CD14-positive monocyte (primary cell): Measurements from ENCODE around the gene OR4D6. TPM values are rescaled to one million over a fixed set of nuclear protein-coding genes. Genes with fewer than 3 reads are reported as not detected.

Experiments used
- DNase-seq, 3 donors: peaks; one replicate each; pipeline ENCODE4 v3.0.0-alpha.2; 2011 to 2022
- H2AFZ ChIP-seq: 2 replicates; pipeline ENCODE4 v1.6.0; 2012; ENCODE audit warnings: mild to moderate bottlenecking, low read depth, low read length, inconsistent platforms; ENCODE audit not compliant: insufficient read depth, poor library complexity, severe bottlenecking
- H3K27ac ChIP-seq, 2 donors: 1 replicate in 1 of 2; 2 replicates in 1 of 2; pipeline ENCODE4 v1.5.1; 2012 to 2013; ENCODE audit warnings: low read length in 2 of 2, control low read depth in 1 of 2, inconsistent platforms in 1 of 2, low read depth in 1 of 2, mild to moderate bottlenecking in 1 of 2
- H3K27me3 ChIP-seq, 2 donors: one replicate each; pipeline versions ENCODE4 v1.6.0 to v1.6.1; 2011 to 2013; ENCODE audit warnings: low read length in 2 of 2; ENCODE audit not compliant: control insufficient read depth in 2 of 2, insufficient read depth in 2 of 2
- H3K36me3 ChIP-seq, 2 donors: replicated peaks in 1 of 2; 1 replicate in 1 of 2; 2 replicates in 1 of 2; pipeline versions ENCODE4 v1.5.1 to v1.6.1; 2012 to 2013; ENCODE audit warnings: low read length in 2 of 2, control low read depth in 1 of 2, inconsistent platforms in 1 of 2, mild to moderate bottlenecking in 1 of 2; ENCODE audit not compliant: insufficient read depth in 2 of 2, control insufficient read depth in 1 of 2
- H3K4me1 ChIP-seq, 2 donors: 1 replicate in 1 of 2; 2 replicates in 1 of 2; pipeline versions ENCODE4 v1.5.1 to v1.6.1; 2012 to 2013; ENCODE audit warnings: low read length in 2 of 2, control low read depth in 1 of 2, inconsistent platforms in 1 of 2, mild to moderate bottlenecking in 1 of 2, moderate library complexity in 1 of 2; ENCODE audit not compliant: insufficient read depth in 2 of 2, control insufficient read depth in 1 of 2
- H3K4me2 ChIP-seq: replicated peaks from 2 replicates; pipeline ENCODE3; 2012; ENCODE audit warnings: low read length, moderate library complexity, mild to moderate bottlenecking; ENCODE audit not compliant: poor library complexity, severe bottlenecking; ENCODE audit errors: extremely low read depth
- H3K4me3 ChIP-seq, 3 experiments: fragments of 200-600 bp in 1 of 3; sonication (generic) in 1 of 3; replicated peaks in 1 of 3; 1 replicate in 2 of 3; 2 replicates in 1 of 3; pipeline ENCODE4 v1.5.1; 2011 to 2013; ENCODE audit warnings: low read length in 3 of 3, mild to moderate bottlenecking in 3 of 3, control low read depth in 2 of 3, low read depth in 2 of 3, inconsistent platforms in 1 of 3, moderate library complexity in 1 of 3
- H3K79me2 ChIP-seq: 2 replicates; pipeline ENCODE4 v1.6.0; 2012; ENCODE audit warnings: mild to moderate bottlenecking, control low read depth, inconsistent platforms, low read length, moderate library complexity; ENCODE audit not compliant: insufficient read depth
- H3K9ac ChIP-seq: 2 replicates; pipeline ENCODE4 v1.6.0; 2017; ENCODE audit warnings: low read length, mild to moderate bottlenecking; ENCODE audit not compliant: insufficient read depth, poor library complexity, severe bottlenecking
- H3K9me3 ChIP-seq, 2 donors: replicated peaks in 1 of 2; 1 replicate in 1 of 2; 2 replicates in 1 of 2; pipeline versions ENCODE4 v1.5.1 to v1.6.1; 2012 to 2013; ENCODE audit warnings: low read length in 2 of 2, control low read depth in 1 of 2; ENCODE audit not compliant: control insufficient read depth in 1 of 2, insufficient read depth in 1 of 2
- H4K20me1 ChIP-seq: 2 replicates; pipeline ENCODE4 v1.6.0; 2012; ENCODE audit warnings: mild to moderate bottlenecking, low read length, control low read depth, moderate library complexity; ENCODE audit not compliant: insufficient read depth
- H3K27ac Mint-ChIP-seq, 7 donors: one replicate each; pipeline ENCODE4 v1.8.0; 2020; ENCODE audit warnings: mild to moderate bottlenecking in 7 of 7, mixed read lengths in 7 of 7, moderate library complexity in 6 of 7, inconsistent platforms in 2 of 7
- H3K27me3 Mint-ChIP-seq, 3 donors: one replicate each; pipeline ENCODE4 v1.8.0; 2021 to 2022; ENCODE audit warnings: low read depth in 3 of 3, mild to moderate bottlenecking in 3 of 3, mixed read lengths in 3 of 3, moderate library complexity in 3 of 3, inconsistent platforms in 1 of 3
- H3K36me3 Mint-ChIP-seq, 2 donors: one replicate each; pipeline ENCODE4 v1.8.0; 2020; ENCODE audit warnings: mixed read lengths in 2 of 2, inconsistent platforms in 1 of 2, mild to moderate bottlenecking in 1 of 2
- H3K4me1 Mint-ChIP-seq: one replicate; pipeline ENCODE4 v1.8.0; 2020; ENCODE audit warnings: mild to moderate bottlenecking, mixed read lengths
- H3K4me3 Mint-ChIP-seq, 2 donors: one replicate each; pipeline ENCODE4 v1.8.0; 2020; ENCODE audit warnings: mild to moderate bottlenecking in 2 of 2, mixed read lengths in 2 of 2, moderate library complexity in 1 of 2
- H3K9me3 Mint-ChIP-seq, 7 donors: one replicate each; pipeline ENCODE4 v1.8.0; 2020 to 2022; ENCODE audit warnings: mixed read lengths in 7 of 7, mild to moderate bottlenecking in 6 of 7, moderate library complexity in 6 of 7, inconsistent platforms in 2 of 7
- CTCF ChIP-seq: fragments of 200-600 bp; IDR thresholded peaks from one replicate; pipeline ENCODE4 v1.8.0; 2022; ENCODE audit warnings: antibody characterized with exemption, mild to moderate bottlenecking
- WGBS: methylation state at CpG from one replicate; pipeline ENCODE4 v1.1.5; 2013; ENCODE audit warnings: missing lambda C conversion rate; ENCODE audit not compliant: insufficient coverage; 5-methylcytosine and 5-hydroxymethylcytosine counted together
- intact Hi-C, 2 donors: fragments of 100-400 bp; cut with micrococcal nuclease; formaldehyde crosslinking; loops; one replicate each; pipeline versions ENCODE4 v1.15.0 to v1.15.1; 2023
- polyA plus RNA-seq, 3 donors: library from polyadenylated mRNA; depleted of rRNA in 1 of 3; unstranded in 2 of 3; stranded (reverse) in 1 of 3; fragments of 300-500 nt in 2 of 3; fragments of >200 nt in 1 of 3; fragmentation: Illumina TruSeq in 2 of 3; gene quantifications; 1 replicate in 2 of 3; 2 replicates in 1 of 3; pipeline ENCODE4 v1.2.3, GENCODE V29; 2012 to 2021

OR4D6 gene
- polyA plus RNA-seq, 3 donors = not detected

- Mint-ChIP-seq H3K27ac (no peak overlapping the region), H3K36me3 (peaks cover 0 to 2% of the 10 kb centered on the region in 2 donors), H3K9me3 (peaks cover 7 to 12% (median 9%) of the 10 kb centered on the region in 7 donors), H3K27me3 (peaks cover 1 to 3% (median 1%) of the 10 kb centered on the region in 3 donors), H3K4me3 (no peak overlapping the region), H3K4me1 (peaks cover 16% of the 10 kb centered on the region)
- intact Hi-C loops = no loop called here
- no peak overlapping the region for H3K9ac ChIP-seq
- H3K4me3 ChIP-seq = no peak overlapping the region
- no peak overlapping the region for H2AFZ ChIP-seq
- no peak overlapping the region for H3K4me2 ChIP-seq
- WGBS = no CpG with 5 or more reads among the region's 1 CpG
- TF ChIP-seq CTCF = no peak
- peaks cover 8 to 12% of the 10 kb centered on the region in 2 donors for H3K4me1 ChIP-seq
- no peak overlapping the region for H3K27ac ChIP-seq
- H3K9me3 ChIP-seq = peaks cover 2 to 11% of the 10 kb centered on the region in 2 donors
- no peaks in the 10 kb centered on the region for H4K20me1 ChIP-seq
- peak; percentile 14 to 58 (median 14) for DNase-seq
- H3K36me3 ChIP-seq = no peaks in the 10 kb centered on the region
- H3K79me2 ChIP-seq = no peaks in the 10 kb centered on the region
- no peaks in the 10 kb centered on the region for H3K27me3 ChIP-seq
Measured at GRCh38 chr11:59415111-59415510, 41.6 kb upstream of the OR4D6 start.

DNA sequence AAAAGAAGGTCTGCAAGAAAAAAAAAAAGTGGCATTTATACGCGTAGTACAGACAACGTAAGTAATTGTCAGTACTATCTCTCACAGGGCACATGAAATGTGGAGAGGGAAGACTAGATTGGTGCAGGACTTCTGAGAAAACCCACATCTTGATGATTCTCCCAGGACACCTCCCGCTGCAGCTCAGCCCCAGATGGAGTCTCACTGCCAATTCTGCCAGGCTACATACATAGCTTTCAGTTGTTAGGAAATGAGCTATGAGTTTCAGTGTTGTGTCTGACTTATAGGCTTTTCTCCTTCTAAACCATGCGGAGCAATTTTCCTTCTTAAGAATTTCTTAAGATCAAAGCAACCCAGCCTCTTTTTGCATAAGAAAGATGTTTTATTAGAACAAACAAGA, 40.1 kb upstream of the OR4D6 start:
- no peaks in the 10 kb centered on the region for H3K36me3 Mint-ChIP-seq
- no peak for TF ChIP-seq CTCF
- Histone ChIP-seq H3K9ac (no peak overlapping the region), H3K4me1 (peaks cover 8 to 12% of the 10 kb centered on the region in 2 donors), H3K27me3 (no peaks in the 10 kb centered on the region), H3K9me3 (no peaks in the 10 kb centered on the region), H3K4me3 (no peak overlapping the region), H3K79me2 (no peaks in the 10 kb centered on the region), H3K36me3 (no peaks in the 10 kb centered on the region), H3K4me2 (no peak overlapping the region), H4K20me1 (no peaks in the 10 kb centered on the region), H3K27ac (no peak overlapping the region), H2AFZ (no peak overlapping the region)
- no peak overlapping the region for H3K4me3 Mint-ChIP-seq
- DNase-seq = no peak
- H3K9me3 Mint-ChIP-seq = peaks cover 0 to 5% (median 0%) of the 10 kb centered on the region in 7 donors
- intact Hi-C loops = no loop called here
- WGBS = no CpG with 5 or more reads among the region's 5 CpGs
- H3K27ac Mint-ChIP-seq = no peak overlapping the region
- H3K4me1 Mint-ChIP-seq = peaks cover 16% of the 10 kb centered on the region
- peaks cover 1 to 3% (median 1%) of the 10 kb centered on the region in 3 donors for H3K27me3 Mint-ChIP-seq
